GM20000 (cell line): Measurements from ENCODE around the gene CRYAA.

Experiments used
- DNase-seq: peaks from one replicate; pipeline ENCODE4 v3.0.0; 2012; ENCODE audit warnings: low spot score
- TF ChIP-seq, protein P1 (sequence below): IDR thresholded peaks from 2 replicates; pipeline ENCODE4 v1.5.1; 2012; ENCODE audit warnings: mild to moderate bottlenecking, control low read depth; ENCODE audit errors: extremely low read depth, missing control alignments

CRYAA gene

GRCh38 chr21:43195121-43196021 lies 26.6 kb downstream of the CRYAA start:
- TF ChIP-seq, protein P1, sequence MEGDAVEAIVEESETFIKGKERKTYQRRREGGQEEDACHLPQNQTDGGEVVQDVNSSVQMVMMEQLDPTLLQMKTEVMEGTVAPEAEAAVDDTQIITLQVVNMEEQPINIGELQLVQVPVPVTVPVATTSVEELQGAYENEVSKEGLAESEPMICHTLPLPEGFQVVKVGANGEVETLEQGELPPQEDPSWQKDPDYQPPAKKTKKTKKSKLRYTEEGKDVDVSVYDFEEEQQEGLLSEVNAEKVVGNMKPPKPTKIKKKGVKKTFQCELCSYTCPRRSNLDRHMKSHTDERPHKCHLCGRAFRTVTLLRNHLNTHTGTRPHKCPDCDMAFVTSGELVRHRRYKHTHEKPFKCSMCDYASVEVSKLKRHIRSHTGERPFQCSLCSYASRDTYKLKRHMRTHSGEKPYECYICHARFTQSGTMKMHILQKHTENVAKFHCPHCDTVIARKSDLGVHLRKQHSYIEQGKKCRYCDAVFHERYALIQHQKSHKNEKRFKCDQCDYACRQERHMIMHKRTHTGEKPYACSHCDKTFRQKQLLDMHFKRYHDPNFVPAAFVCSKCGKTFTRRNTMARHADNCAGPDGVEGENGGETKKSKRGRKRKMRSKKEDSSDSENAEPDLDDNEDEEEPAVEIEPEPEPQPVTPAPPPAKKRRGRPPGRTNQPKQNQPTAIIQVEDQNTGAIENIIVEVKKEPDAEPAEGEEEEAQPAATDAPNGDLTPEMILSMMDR: no peak
- DNase-seq: no peak

DNA sequence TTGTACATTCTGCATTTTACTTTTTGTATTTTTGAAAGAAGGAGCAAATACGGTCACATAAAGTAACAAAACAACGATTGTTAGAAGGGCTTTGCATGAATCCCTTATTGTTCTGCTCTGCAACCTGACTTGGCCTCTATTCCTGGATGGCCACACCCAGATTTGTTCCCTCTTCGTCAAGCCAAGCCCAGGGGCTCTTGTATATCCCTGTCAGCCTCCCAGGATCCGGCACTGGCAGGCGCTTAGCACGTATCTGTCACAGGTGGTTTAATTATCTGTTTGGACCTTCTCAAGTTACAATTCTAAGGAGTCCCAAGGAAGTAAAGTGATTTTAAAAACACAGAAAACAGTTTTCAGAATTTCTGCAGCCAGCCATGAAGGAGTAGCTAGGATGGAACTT lies 28.0 kb downstream of the CRYAA start:
- no peak for DNase-seq
- TF ChIP-seq, protein P1: no peak

DNA sequence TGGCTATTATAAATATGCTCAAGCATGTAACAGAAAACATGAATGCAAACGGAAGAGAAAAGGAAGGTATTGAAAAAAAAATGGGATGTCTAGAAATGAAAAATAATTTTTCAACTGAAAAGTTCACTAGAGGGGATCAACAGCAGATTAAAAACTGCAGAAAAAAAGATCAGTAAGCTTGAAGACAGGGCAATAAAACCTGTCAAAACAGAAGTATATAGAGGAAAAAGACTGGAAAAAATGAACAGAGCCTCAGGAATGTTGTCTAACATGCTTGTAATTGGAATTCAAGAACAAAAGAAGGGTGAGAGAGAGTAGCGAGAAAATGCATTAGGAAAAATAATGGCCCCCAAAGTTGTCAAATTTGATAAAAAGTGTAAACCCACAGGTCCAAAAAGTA lies 29.6 kb downstream of the CRYAA start:
- no peak for DNase-seq
- TF ChIP-seq, protein P1: no peak

- TF ChIP-seq, protein P1: no peak
- DNase-seq: no peak
Observed at GRCh38 chr21:43201491-43201890, 32.7 kb downstream of the CRYAA start.

- DNase-seq: no peak
- TF ChIP-seq, protein P1: no peak
Observed at GRCh38 chr21:43203591-43203990, 34.8 kb downstream of the CRYAA start.

DNA sequence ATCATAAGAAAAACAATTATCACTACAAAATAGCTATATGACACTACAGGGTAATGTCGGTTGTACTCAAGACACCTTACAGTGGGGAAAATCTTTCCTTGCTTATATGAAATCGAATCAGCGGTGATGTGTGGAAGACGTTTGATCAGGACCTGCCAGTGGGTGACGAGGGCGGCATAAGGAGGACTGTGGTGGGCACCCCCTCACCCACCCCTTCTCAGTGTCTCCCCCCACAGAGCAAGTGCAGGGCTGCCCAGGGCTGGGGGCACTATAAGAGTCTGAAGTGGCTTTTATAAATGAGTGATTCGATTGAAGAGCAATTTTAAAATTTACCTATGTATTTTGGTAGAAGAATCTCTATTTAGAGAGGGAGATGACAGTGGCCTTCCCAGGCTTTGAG lies 35.8 kb downstream of the CRYAA start:
- TF ChIP-seq, protein P1: no peak
- no peak for DNase-seq

DNA sequence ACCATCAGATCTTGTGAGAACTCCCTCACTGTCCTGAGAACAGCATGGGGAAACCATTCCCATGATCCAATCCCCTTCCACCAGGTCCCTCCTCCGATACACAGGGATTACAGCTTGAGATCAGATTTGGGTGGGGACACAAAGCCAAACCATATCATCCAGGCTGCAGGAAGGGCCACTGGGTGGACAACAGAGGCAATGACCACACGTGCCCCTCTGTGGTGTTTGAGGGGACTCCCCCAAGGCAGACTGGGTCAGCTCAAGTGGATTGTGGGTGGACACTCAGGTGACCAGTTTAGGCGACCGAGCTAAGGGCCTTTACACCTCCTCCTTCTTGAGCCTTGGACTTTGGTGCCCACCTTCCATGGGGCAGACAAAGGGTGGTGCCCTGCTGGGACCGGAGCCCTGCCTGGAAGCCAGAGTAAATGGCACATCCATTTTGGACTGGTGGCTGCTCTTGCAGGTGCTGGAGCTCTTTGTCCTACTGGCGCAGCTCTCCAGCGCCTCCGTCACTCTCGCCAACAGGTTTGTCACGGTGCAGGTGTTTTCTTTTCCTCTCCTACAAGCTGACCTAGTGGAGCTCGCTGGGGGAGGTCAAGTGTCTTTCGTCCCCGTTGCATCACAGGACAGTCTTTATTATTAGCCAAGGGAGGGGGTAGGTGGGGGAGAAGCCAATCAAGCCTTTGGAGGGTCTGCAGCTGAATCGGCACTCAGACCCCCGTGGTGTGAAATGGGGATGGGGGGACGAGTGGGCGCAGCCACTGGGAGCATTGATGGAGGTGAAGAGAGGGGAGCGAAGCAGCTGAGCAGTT lies 37.6 kb downstream of the CRYAA start:
- TF ChIP-seq, protein P1: no peak

More for the DNA sequence above, 37.6 kb downstream of the CRYAA start:
- no peak for DNase-seq
